Urothelium cell line (cell line): ENCODE data around the gene DPF3.
A peak's percentile ranks its signal among the peaks of the same experiment; 100 is the strongest.

Experiments used
- DNase-seq: peaks from one replicate; pipeline ENCODE4 v3.0.0; 2011; ENCODE audit warnings: low spot score, mixed read lengths
- FAIRE-seq: peaks from 2 replicates; lab custom pipeline; 2011; peaks lifted over from hg19 to GRCh38; lab: Jason Lieb, UNC

DPF3 gene

DNA sequence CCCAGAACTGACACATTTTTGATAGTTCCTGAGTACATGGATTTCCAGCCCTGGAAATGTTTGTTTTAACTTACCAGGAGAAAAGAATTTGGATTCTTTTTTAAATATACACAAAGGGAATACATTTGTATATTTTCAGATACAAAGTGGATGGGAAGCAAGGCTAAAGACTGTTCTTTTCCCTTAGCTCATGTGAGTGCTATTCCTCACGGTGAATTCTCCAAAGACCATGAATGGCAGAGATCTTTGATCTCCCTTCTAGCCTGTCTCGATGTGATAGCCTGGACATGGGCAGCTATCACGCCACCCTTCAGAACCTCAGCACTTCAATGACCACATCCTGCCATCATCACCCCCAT is 91.3 kb downstream of the DPF3 start:
- DNase-seq (no peak), FAIRE-seq (peak; percentile 17)

GRCh38 chr14:72801836-72802587 is 91.9 kb downstream of the DPF3 start:
- DNase-seq (peak; percentile 67), FAIRE-seq (no peak)

DNA sequence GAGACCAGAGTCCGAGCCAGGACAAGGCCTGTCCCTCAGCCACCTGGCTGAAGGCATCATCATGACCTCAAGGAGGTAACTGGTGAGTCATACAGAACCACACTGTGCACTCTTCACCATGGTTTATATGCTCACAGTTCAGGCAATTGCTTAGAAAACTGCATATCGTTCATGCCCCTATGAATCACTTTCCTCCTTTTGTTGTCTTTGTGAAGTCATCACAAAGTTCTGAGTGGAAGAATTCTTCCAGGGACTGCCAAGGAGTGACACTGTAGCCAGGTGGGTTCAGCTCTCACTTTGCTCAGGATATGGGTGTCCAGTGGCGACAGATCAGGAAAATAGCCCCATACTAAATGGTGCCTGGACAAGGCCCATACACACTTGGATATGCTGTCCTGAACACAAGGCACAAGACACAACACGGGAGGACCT is 92.5 kb downstream of the DPF3 start:
- peak; percentile 95 for DNase-seq

DNA sequence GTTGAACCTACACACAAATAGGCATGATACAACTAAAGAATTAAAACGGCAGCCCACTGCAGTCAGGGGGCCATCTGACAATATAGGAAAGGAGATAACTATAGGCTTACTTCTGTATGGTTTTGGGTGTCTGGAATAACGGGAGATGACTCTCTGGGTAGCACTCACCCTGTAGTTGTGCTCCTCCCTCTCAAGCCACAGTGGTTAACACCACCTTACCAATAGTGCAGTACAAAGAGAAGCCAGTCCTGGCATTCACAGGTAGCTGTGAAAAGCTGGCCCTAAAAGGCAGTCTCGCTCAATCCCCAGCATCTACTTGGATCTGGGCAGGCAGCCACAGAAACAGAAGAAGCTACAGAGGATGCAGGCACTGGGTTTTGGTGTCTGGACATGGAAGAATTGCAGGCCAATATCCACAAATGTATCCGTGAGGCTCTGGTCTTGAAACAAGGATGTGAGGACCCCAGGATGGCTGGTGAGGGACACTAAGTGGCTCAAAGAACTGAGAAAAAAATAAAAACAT is 93.0 kb downstream of the DPF3 start:
- FAIRE-seq: no peak
- DNase-seq: no peak

More for the DNA sequence above, 92.5 kb downstream of the DPF3 start:
- no peak for FAIRE-seq

- FAIRE-seq: peak; percentile 99
- DNase-seq: no peak
These were observed 93.6 kb downstream of the DPF3 start for GRCh38 chr14:72800296-72800695.

DNA sequence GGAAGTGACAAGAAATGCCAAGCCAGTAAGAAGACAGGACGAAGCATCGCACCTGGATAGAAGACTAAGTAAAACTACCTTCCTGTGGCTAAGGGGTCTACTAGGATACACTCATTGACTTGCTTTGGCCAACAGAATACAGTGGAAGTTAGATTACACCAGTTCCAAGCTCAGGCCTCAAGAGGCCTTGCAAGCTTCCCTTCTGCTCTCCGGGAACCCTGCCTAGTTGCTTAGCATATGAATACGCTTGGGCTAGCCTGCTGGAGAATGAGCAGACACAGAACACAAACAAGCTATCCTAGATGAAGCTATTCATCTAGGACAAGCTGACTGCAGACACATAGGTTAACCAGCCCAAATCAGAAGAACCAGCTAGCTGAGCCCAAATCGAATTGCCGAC is 97.0 kb downstream of the DPF3 start:
- DNase-seq (no peak), FAIRE-seq (no peak)

GRCh38 chr14:72793156-72793939 is 100.6 kb downstream of the DPF3 start:
- DNase-seq (no peak), FAIRE-seq (peak; percentile 48)

GRCh38 chr14:72792051-72792788 is 101.7 kb downstream of the DPF3 start:
- FAIRE-seq (peak; percentile 32), DNase-seq (no peak)

DNA sequence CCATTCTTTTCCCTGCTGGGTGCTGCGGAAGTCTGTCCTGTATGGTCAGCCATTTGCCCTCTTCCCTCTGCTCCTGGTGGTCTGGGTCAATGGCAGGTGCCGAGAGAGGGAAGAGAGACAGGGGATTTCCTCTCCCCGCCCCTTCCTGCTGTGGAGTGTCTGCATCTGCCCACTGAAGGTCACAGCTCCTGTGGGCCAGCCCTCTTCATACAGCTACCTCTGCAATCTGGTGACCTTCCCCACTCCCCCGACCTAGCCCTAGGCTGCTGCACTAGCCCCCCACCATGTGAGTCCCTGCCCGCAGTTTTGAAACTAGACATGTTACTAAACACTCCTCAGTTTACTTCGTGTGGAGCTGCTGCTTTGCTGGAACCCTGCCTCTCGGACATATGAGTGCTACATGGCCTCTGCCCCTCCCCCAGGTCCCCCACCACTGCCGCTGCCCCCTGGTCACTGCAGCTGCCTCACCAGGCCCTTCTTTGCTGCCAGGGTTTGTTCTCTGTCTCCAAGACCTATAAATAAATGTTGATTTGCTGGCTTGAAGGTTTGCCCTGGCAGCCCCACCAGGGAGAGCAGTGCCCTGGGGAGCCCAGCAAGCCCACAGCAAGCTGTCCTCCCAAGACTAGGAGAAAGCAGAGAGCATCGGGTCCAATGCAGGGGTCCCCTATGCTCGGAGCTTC is 102.9 kb downstream of the DPF3 start:
- FAIRE-seq: peak; percentile 79
- DNase-seq: no peak

- peak; percentile 93 for FAIRE-seq
These were observed 104.8 kb downstream of the DPF3 start for GRCh38 chr14:72788972-72789728.

GRCh38 chr14:72788255-72788654 is 105.6 kb downstream of the DPF3 start:
- FAIRE-seq: no peak
- DNase-seq: no peak

More at GRCh38 chr14:72788972-72789728, 104.8 kb downstream of the DPF3 start:
- DNase-seq: no peak

- FAIRE-seq (peak; percentile 27), DNase-seq (no peak)
These were observed 106.1 kb downstream of the DPF3 start for GRCh38 chr14:72787841-72788240.

DNA sequence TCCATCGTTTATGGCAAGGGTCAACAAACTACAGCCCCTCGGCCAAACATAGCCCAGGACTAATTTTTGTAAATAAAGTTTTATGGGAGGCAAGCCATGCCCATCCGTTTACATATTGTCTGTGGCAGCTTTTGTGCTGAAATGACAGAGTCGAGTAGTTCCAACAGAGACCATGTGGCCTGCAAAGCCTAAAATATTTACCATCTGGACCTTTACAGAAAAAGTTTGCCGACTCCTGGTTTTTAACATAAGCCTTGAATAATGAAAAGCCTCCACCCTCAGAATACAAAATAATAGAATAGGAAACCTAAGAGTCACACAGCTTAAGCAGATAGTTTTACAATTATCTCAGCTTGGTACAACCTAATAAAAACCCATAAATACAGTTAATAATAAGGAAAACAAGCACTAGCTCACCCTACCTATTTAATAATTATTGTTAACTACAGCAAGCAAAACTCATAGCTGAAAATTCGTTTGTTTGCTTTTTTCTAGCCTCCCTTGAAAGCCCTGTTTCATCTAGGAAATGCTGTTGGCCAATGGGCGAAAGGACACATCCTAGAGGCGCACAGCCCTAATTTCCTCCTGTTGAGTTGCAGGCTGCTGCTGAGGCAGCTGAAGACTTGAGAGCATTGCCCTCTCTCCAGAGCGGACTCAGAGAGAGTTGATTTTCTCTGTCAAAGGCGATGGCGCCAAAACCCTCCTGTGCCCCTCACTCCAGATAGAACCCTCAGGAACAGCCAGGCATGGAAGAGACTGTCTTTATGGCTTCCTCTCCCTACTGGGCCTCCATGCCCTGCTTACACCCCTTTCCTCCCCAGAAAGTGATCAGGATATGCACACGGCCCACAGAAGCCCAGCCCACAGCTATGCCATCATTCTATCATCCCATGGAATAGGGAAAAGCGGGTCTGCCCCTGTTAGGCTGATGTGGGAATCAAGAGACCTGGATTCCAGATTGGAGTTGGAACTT is 107.2 kb downstream of the DPF3 start:
- DNase-seq (no peak), FAIRE-seq (no peak)

DNA sequence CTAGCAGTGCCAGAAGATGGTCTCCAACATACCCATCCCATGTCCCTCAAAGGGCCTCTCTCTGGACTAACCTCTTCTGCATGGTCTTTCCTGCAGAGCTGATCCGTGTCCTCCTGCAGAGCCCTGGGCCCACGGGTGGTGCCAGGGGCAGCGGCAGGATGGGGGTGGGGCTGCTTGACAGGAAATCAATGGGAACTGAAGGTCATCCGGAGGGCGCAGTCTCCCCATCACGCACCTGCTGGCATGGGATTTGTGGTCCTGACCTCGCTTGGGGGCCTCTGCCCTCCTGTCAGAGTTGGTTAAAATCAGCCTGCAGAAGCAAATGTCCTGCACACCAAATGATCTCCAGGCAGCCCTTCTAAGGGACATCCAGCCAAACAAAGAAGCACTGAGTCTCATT is 110.2 kb downstream of the DPF3 start:
- peak; percentile 9 for FAIRE-seq

GRCh38 chr14:72782817-72783216 is 111.1 kb downstream of the DPF3 start:
- FAIRE-seq: no peak
- DNase-seq: no peak

More for the DNA sequence above, 110.2 kb downstream of the DPF3 start:
- DNase-seq: no peak

DNA sequence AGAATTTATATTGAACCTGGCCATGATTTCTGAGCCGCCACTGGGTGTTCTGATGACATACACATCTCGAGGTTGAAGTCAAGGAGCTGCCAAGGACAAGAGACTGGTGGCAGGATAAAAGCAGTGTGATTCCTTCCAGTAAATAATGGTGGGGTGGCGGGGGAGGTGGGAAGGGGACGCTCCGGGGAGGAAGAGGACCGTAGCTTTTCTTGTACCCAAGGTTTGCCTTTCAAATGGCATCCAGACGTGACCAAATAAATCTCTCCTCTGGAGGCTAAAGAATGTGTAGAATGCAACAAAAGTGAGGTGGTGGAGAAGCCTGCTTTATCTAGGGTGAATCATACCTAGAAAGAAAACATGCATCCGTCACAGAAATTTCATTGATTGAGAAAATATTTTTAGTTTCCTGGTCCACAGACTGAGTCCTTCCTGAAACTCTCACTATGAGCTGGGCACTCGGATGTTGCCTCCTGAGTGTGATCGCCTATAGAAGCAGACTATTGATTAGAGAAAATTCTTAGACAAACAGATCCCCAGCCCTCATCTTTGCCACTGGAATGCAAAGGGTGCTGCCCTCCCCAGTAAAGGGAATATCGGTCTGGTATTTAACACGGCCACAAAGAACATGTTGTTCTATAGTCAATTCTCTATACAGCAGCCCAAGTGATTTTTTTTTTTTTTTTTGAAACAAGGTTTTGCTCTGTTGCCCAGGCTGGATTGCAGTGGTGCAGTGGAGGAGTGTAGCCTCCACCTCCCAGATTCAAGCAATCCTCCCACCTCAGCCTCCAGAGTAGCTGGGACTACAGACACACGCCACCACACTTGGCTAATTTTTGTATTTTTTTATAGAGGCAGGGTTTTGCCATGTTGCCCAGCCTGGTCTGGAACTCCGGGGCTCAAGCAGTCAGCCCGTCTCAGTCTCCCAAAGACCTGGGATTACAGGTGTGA is 112.1 kb downstream of the DPF3 start:
- DNase-seq (peak; percentile 83), FAIRE-seq (peak; percentile 70)

GRCh38 chr14:72780751-72781150 is 113.2 kb downstream of the DPF3 start:
- FAIRE-seq (no peak), DNase-seq (no peak)

DNA sequence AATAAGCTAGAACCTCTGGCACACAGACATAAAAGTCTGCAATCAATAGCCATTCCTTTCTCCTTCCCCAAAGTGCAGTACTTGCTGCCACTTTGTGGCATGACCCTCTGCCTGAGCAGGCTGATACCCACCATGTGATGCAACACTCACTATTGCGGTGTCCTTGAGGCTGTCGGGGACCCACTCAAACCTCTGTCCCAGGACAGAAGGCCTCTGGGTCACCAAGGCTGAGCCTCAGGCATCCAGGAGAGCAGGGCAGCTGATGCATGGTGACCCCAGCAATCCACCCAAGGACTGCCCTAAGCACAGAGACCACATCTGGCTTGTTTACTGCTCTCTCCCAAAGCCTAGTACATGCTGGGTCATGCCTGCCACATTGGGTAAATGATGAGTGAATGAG is 114.2 kb downstream of the DPF3 start:
- FAIRE-seq (peak; percentile 9), DNase-seq (no peak)
